Right hindlimb (tissue), 1 donor: ENCODE data around the gene CFAP97D1.

Experiments used
- DNase-seq: peaks from one replicate; pipeline ENCODE4 v3.0.0-alpha.2; 2018

Gene CFAP97D1

DNA sequence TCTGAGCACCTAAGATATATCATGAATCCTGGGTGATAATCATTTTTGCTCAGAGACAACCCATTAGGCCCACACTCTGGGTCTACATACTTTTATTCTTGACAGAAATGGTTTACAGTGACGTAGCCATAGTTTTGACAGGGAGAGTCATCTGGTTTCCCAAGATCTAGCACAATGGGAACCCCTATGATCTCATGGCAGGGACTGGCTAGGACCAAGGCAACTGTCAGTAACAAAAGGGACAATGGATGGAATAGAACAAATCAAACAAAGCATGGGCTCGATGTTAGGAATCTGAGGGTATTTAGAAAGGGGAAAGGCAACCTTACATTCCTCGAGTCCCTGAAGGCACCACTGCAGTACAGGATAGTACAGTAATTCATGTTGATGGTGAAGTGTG, 20.5 kb downstream of the CFAP97D1 start:
- DNase-seq = no peak

DNA sequence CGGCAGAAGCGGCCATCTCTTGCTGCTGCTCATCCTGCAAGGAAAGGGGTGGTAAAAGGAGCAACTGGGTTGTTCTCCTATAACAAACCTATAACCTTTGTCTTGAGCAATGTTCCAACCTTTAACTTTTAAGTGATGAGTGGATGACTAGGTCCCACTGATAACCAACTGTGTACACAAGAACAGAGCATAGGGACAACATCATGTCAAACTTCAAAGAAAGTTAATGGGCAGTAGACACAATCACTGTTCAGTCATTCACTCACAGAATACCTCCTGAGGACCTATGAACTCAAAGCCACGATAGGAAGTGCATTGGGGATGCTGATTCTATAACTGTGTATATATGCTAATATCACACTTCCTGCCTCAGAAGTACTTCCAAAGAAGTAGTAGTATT, 21.6 kb downstream of the CFAP97D1 start:
- DNase-seq = no peak

DNA sequence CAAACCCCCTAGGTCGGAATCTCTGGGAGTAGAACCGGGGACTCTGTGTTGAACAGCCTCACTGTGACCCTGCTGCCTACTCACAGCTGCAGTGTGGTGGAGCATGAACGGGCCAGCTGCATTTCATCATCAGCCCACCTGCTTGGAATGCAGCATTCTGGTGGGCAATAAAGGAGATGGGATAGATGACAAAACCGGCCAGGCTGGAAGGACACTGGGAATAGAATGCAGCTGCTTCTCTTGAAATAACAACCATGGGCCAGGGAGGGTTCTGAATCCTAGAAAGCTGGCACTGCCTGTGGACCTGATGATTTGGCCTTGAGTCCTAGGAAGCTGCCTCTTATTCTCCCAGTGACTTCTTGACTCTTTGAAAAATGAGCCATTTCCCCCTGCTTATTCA, 23.5 kb downstream of the CFAP97D1 start:
- DNase-seq = no peak

DNA sequence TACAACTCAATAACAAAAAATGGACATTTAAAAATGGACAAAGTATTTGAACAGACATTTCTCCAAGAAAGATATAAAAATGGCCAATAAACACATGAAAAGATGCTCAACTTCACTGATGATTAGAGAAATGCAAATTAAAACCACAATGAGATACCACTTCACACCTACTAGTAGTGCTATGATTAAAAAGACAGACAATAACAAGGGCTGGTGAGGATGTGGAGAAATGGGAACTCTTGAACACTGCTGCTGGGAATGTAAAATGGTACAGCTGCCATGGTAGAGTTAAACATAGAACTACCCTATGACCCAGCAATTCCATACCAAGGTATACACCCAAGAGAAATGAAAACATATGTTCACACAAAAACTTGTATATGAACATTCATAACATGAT, 24.9 kb downstream of the CFAP97D1 start:
- DNase-seq = no peak

DNA sequence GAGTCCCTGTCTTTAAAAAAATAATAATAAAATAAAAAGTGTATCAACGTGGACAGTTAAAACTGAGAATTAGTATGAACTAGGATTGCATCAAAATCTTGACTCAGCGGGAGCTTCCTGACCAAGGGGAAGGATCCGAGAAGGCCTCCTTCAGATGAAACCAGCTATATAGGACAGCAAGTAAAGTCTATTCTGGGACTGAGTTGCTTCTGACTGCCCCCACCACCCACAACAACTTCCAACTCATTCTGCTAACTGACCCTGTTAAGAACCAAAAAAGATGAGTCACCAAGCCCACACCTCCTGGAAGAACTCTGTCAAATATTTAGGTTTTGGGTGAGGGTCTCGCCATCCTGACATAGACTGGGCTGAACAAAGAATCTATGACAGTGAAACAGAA, 27.8 kb downstream of the CFAP97D1 start:
- no peak for DNase-seq

DNA sequence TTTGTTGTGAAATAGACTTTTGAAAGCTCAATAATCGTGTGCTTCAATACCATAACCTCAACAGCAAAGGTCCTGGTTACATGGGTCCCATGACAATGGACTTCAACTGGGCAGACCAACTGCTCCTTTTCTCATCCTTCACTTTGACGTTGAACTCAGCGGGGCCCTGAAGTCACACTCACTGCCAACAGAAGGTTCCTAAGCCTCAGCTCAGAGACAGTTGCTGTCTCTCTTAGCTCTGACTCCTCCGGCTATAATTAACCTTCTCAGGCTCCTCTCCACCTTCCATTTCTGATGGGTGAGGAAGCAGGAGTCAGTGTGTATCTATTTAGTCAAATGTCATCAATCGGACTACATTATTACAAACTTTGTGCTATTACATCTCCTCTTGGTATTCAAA, 28.9 kb downstream of the CFAP97D1 start:
- DNase-seq = no peak

DNA sequence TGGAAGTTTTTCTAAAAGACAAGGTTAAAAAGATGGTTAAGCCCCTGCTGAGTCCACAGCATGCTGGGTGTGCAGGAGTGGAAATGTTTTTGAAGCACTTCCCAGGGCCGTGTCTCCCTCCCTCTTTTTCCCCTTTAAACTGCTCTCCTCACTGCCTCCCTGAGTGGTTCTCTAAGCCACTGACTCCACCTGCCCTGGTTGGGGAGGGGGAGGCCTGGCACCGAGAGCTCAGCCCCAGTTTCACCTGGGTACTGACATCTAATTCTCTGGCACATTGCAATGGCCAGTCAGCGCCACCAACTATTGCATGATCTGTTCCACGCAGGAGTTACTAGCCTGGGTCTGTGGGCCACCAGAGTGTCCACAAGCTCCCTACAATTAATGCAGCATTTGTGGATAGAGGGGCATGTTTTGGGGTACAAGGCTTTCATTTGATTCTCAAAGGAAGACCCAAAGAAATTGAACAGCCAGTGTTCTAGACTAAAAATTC, 30.0 kb downstream of the CFAP97D1 start:
- DNase-seq = no peak

DNA sequence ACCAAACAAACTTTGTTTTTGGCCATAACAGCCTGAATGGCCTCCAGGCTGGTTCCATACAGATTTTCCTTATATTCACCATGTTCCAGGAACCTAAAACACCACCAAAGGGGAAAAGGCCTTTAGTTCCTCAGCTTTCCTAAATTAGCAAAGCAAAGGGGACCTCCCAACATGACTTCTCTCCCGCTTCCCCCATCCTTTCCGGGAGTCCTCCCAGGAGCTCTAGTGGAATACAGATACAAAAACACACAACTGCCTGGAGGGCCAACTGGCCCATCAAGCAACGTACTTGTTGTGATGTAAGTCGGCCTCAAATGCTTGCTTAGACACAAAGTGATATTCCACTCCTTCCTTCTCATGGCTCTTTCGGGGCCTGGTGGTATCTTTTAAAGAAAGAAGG, 30.6 kb downstream of the CFAP97D1 start:
- DNase-seq = no peak

DNA sequence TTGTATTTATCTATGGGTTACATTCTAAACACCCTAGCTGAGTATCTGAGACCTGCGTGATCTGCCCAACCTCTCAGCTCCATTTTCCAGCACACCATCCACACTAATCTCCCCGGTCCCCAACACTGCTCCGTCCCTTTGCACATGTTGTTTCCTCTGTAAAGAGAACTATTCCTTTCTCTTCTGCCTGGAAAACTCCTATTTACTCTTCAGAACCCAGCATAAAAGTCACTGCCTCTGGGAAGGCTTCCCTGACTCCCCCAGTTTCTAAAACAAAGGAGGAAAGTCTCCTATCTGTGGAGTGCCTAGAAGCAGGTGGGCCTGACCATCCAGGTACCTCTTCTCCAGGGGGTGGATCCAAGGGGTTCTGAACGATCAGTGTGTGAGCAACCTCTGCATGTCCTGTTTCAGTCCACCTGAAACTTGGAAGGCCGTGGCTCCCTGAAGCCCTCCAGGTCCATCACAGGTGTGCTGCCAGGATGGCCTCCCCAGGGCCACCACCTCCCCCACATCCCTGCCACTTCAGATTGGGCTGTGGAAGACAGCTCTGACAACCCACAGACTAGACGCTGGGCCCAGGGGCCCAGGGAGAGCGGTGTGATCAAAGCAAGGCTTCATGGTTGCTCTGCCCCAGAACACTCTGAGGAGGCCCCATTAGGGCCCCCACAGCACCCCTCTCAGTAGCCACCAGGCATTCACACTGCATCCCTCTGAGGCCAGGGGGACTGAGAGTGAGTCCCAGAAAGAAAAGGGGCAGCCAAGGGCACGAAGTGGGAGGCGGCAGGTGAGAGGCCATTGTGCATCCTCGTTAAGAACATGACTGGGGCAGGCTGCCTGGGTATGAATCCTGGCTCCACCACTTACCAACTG, 32.4 kb downstream of the CFAP97D1 start:
- DNase-seq = no peak

DNA sequence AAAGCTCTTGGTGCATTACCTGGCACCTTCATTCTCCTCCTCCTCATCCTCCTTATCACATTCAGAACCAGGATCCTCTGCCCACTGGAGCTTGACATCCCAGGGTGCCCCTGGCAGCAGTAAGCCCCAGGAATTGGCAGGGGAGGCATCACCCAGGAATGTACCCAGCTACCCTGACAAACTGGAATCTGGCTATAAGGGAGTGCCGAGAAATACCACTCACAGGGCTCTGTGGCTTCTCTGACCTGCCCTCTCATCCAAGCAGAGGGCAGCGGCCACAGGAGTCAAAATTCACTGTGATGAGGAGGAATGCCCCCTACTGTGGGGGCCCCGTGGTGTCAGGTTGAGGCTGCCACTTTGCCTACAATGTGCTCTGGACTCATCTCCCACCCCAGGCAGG, 33.2 kb downstream of the CFAP97D1 start:
- DNase-seq = no peak

DNA sequence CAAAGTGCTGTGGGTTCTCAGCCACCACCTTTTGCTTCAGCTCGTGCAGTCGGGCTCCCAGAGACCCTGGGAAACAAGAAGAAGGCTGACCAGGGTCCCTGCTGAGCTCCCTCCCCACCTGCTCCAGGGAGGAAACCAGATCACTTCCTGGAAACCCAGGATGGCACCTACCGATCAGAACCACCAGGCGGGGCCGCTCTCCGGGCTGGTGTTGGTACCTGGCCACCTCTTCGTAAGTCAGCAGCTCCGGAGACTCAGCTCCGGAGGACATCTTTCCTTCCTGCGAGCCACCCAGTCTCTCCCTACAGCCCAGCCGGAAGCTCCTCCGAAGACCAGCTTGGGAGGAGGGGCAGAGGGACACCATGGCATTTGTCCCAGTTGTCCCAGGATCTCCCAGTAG, 33.8 kb downstream of the CFAP97D1 start:
- no peak for DNase-seq

DNA sequence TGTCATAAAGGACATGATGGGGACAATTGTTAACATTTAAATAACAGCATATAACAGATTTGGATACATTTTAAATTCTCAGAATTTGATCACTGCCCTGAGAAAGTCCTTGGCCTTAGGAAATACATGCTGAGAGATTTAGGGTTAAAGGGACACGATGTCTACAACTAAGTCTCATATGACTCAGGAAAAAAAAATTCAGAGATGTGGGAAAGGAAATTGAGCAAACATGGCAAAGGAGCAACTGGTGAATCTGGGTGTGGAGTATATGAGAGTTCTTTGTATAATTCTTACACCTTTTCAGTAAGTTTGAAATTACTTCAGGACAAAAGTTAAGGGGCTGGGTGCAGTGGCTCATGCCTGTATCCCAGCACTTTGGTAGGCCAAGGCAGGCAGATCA, 34.5 kb downstream of the CFAP97D1 start:
- DNase-seq = no peak

DNA sequence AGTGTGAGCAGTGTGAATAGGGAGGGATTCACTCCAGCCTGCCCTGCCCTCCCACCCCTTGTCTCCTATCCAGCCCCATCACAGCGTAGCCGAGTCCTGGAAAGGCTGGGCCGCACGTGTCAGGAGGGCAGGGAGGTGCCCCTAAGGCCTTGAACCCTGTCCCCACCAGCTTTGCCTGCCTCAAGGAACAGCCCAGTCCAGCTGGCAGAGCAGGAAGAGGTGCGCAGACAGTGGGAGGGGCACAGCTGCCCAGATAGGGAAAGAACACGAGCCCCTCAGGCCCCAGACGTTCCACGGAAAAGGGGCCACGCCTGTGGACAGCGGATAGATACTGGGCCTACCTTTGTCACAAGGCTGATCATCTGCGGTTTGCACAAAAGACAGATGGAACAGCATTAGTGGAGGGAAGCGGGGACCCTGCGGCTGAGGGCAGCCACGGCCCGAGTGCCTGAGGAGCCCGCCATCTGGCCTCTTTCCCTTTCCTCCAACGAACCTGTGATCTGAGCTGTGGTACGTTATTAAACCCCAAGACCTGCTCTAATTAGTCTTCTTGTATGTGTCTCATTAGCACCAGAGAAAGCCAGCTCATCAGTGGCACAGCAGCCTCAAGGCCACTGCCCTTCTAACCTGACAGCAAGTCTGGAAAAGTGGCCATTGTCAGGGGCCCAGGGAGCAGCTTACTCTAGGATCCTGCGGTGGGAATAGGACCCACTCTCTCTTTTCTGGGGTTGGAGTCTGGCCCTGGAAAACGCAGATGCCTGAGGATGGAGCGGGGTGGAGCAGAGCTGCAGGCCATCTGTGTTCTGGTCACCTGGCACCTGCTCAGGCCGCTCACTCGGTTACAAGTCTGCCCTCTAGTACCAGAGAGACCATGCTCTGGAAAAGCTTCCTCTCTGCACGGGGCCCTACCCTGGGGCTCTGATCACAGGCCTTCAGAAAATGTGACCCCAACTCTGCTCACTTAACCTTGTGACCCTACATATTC, 36.4 kb downstream of the CFAP97D1 start:
- DNase-seq = no peak

DNA sequence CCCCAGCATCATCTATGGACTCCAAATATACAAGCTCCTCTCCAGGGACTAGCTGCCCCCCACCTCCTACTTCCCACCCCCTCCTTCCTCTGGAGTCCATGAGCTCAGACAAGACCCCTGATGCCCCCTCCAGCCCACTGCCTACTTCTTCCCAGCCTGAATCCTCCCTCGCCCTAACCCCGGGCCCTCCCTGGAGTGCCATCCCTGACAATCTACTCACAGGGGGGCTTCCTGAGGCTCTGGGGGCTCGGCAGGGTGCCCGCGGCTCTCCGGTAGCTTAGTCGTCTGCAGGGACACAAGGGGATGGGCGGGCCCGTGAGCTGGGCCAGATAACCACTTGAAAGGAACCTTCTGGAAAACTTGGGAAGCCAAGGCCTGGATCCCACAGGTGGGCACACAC, 37.6 kb downstream of the CFAP97D1 start:
- DNase-seq = no peak

DNA sequence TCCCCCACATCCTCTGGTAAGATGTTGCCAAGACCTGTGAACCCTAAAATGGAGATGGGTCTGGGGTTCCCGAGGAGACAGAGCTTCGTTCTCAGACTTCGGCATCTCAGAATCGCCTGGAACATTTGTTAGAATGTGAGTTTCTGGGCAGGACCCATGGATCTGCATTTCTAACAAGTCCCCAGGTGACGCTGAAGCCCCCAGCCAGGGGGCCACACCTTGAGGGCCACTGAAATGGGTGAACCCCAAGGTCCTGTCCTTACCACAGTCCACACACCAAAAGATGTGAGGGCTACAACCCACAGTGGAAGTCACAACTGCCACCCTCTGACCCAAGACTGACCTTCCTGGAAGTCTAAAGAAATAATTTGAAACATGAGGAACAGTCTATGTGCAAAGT, 38.7 kb downstream of the CFAP97D1 start:
- DNase-seq = no peak

DNA sequence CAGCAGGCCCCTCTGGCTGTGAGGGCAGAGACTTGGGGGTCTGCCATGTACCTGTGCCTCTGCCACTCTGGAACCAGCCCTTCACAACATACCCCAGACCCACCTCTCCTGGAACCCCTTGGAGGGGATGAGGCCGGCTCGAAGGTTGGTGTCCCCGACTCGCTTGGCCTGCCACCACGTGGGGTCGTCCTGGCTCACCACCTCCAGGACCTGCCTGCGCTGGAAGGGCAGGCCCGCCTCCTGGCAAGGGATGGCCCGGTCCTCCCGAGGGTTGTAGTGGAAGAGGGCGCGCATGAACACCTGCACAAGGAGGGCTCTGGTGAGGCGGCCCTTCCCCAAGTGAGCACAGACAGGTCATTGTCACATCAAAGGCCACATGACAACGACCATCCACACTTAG, 40.5 kb downstream of the CFAP97D1 start:
- no peak for DNase-seq

DNA sequence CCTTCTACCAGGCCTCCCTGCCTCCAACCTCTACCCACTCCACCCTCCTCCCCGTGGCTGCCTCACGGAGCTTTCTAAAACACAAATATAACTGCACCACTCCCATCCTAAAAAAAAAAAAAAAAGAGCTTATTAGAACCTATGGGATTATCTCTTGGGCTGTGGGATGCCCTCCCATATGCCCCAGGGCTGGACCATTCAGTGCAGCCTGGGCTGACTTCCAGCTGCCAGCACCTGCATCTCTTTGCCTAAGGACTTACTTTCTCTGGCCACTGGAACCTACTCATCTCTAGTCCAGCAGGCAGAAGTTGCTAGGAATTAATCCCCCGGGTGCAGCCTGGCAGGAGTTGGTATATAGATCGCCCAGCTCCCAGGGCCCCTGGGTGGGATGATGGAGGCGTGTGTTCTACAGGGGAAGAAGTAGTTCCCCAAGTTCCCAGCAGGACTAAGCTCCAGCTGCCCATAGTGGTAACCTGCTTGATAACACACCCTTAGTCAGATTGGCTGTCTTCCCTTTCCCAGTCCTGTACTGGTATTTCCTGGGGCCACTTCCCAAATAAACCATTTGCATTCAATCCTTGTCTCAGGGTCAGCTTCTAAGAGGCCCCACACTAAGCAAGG, 42.4 kb downstream of the CFAP97D1 start:
- DNase-seq = no peak

DNA sequence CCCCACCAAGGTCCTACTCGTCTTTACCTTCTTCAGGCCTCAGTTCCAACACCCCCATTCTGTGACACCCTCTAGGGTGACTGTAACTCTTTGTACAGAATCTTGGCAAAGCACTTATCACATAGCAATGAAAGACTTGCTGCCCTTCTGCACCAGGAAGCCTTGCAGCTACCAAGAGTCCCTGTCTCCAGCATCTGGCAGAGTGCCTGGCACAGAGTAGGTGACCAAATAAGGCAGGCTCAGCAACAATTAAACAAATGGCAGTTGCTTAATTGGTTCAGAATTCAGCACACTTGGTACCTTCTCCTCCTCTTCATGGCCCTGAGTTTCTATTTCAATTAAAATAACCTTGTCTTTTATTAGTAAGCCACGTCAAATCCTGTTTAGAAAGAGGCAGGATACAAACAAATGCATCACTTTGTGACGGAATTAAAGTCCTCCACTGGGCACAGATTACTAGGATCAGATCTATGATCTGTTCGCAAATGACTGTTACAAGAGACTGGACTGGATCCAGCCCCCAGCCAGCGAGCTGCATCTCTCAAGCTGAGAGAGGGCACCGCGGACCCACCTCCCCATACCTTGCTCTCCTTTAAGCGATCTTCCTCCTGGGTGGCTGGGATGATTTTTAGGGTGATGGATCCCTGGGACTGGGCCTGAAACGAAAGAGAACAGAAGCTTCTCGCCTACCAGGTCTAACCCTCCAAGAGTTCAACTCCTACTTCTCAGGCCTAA, 43.3 kb downstream of the CFAP97D1 start:
- DNase-seq = no peak

DNA sequence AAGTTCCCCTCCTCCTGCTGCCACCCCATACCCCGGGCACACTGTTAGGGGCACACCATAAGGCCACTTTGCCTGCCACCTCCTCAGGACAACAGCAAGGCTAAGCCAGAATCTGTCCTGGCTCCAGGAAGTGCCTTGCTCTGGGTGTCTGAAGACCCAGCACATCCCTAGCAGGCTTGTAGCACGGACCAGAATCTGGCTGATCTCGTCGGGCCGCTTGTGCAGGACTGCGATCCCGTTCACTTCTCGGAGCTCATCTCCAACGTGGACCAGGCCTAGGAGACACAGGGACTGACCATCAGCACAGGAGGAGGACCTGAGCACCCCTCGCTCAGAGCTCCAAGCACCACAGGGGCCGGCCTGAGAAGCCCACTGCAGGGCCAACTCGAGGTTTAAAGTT, 45.3 kb downstream of the CFAP97D1 start:
- DNase-seq = no peak

DNA sequence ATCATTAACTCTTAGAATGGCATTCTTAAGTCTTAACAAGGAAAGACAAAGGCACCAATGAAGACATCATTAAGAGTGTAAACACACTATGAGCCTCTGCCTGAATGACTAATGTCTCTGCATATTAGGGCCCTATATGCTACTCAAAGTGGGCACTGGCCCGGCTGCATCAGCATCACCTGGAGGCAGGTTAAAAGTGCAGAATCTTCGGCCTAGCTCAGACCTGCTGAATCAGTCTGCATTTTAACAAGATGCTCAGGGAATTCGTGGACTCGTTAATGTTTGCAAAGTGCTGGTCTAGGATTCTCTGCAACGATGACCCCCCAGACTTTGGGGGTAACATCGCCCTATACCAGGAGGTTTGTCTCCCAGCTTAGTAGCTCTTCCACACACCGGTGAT, 46.0 kb downstream of the CFAP97D1 start:
- no peak for DNase-seq

DNA sequence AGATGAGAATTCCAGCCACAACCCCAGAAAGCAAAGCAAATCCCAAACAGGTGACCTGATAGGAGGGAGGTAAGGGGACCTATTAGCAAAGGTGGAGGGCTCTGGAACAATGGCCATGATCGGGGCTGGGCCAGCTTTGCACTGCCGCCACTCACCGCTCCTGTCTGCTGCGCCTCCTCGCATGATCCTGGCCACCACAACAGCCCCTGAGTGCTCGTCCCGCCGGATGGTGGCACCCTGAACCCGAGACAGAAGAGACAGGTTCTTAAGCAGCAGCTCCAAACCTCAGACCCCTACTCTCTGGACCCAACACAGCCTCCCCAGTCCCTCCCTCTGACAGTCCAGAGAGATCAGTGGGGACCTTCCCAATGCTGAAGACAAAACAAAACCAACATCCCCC, 47.4 kb downstream of the CFAP97D1 start:
- no peak for DNase-seq

DNA sequence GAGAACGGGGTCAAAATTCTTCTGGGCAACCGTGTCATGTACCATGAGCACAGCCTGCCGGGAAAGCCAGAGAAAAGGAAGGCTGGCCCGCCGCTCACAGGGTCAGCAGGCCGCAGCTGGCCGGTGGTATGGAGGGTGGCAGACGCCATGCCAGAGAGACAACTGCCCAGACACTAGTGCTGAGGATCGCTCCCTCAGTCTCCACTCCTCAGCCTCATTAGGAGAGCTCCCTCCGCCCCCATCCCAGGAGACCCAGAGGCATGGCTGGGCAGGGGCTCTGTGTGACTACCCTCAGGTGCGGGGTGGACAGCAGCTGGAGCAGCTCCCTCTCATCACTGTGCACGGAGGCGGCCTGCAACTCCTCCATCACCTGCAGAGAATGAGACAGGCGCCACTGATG, 49.5 kb downstream of the CFAP97D1 start:
- no peak for DNase-seq
